Activated T-helper 1 cell treated with anti-CD3 and anti-CD28 coated beads, Interleukin-2, amount 50 U/mL, for 16 hours (primary cell): ENCODE measurements around the gene DCTN2.
"Not testable (repeated sequence)": the region's sequence is repeated elsewhere in the genome, so short reads cannot be mapped to it uniquely, and the experiment has no call there.

Source experiments
- DNase-seq, 2 donors: peaks; one replicate each; pipeline ENCODE4 v3.0.0-alpha.2; 2020; ENCODE audit warnings: low read depth in 1 of 2, low spot score in 1 of 2

Gene DCTN2

DNA sequence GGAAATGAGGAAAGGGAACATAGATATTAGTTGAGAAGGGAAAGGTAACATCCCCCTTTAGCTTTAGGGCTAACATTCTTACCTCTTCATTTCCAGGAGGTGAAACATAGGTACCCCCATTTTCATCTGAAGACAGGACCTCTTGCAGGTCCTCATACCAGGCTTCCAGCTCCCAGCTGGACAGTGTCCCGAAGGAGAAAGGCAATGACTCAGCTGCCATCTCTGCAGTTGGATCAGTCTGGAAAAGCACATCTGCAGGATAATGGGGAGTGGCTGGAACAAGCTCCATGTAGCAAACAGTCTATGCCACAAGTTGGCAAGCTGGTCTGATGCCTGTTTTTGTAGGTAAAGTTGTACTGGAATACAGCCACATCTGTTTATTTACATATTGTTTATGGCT is 29.8 kb downstream of the DCTN2 start:
- no peak for DNase-seq

DNA sequence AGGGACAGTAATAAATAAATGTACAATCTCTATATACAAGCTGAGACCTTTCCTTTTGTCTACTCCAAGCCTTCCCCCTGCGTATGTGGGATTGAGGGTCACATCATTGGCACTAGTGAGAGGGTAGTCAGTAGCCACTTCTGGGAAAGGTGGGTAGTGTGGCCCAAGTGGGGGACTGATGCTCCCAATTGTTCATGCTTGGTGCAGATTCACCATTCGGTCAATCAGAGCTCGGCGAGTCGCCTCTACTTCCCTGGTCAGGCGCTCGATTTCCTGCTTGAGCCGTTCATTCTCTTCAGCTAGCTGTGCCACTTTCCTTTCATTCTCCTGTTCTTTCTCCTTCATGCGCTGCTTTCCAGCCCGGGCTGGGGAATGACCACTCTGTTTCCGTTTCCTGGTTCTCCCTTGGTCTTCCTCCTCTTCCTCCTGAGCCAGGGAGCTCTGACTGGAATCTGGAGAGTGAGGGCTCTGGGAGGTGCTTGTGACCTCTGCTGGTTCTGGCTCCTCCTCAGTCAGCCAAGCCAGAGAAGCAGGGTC is 30.3 kb downstream of the DCTN2 start:
- no peak for DNase-seq

DNA sequence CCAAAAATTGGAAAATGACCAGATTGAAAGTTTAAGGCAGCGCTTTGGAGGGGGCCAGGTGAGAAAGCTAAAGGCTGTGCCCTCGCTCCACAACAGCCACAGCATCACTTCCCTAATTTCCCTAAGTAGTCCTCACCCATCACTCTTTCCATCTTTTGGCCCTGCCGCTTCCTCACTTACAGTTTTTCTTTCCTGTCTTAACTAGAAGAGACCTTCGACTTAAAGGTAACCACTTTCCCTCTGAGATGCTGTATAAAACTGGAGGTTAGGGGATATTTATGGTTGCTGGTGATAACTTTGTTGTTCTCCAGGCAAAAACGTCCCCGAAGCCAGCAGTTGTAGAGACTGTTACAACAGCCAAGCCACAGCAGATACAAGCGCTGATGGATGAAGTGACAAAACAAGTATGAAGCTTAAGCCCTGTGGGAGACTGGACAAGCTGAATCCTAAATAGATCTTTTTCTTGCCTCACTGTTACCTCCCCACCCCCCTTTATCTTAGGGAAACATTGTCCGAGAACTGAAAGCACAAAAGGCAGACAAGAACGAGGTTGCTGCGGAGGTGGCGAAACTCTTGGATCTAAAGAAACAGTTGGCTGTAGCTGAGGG is 31.0 kb downstream of the DCTN2 start:
- DNase-seq, result no peak

DNA sequence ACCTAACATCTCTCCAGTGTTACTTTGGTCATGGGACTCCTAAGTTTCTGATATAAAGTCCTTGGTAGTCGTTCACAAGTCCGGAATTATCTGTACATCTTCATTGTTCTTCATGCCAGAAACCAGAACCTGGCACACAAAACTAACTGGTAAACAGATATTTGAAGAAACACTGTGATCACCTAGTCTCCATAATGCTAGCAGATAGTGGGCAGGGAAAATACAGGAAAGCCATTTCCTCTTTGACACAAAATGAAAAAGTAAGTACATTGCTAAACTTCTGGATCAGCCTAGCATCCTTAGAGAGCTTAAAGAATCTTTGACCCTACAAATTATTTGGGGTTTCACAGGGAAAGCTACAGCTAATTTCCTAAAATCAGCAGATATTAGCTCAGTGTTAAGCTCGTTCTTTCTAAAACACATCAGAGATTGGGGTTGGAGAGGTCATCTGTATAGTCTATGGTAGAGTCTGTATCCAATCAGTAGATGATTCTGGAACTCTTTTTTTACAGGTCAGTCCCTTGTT is 31.5 kb downstream of the DCTN2 start:
- DNase-seq, result no peak

DNA sequence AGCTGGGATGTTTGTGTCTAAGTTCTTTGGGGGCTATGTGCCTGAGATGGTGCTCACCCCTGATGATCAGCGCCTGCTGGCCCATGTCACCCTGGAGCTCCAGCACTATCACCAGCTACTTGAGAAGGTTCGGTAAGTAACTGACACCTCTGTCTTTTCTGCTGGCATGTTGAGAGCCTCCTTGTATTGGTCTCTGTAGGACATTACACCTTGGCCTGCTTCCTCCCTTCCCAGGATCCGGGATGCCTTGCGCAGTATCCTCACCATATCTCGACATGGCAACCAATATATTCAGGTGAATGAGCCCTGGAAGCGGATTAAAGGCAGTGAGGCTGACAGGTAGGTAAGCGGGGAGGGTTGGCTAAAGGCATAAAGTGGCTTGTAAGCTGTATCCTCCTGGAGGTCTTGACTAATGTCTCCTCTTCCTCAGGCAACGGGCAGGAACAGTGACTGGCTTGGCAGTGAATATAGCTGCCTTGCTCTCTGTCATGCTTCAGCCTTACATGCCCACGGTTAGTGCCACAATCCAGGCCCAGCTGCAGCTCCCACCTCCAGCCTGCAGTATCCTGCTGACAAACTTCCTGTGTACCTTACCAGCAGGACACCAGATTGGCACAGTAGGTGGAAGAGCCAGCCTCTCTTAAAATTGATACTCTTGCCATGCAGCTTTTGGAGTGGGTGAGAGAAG is 32.1 kb downstream of the DCTN2 start:
- DNase-seq, result no peak

DNA sequence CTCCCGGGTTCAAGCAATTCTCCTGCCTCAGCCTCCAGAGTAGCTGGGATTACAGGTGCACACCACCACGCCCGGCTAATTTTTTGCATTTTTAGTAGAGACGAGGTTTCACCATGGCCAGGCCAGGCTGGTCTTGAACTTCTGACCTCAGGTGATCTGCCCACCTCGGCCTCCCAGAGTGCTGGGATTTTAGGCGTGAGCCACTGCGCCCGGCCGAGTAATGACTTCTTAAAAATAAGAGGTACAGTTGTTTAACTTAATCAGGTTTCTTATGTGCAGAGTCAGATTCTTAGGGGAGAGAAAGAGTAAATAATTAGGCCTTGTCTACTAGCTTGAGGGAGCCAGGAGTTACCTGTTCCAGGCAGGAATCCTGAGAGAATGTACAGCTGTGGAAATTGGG is 32.7 kb downstream of the DCTN2 start:
- DNase-seq, result not testable (repeated sequence)

DNA sequence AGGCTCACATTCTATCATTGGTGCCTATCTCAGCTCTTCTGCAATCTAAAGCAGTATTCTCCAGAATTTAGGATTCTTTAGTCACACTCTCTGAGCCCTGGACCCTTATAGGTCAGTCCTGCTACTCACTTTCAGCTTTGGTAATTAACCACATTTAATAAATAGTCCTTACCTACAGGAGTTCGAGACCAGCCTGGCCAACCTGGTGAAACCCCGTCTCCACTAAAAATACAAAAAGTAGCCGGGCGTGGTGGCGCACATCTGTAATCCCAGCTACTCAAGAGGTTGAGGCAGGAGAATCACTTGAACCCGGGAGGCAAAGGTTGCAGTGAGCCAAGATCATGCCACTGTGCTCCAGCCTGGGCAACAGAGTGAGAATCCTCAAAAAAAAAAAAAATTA is 33.3 kb downstream of the DCTN2 start:
- not testable (repeated sequence) for DNase-seq

DNA sequence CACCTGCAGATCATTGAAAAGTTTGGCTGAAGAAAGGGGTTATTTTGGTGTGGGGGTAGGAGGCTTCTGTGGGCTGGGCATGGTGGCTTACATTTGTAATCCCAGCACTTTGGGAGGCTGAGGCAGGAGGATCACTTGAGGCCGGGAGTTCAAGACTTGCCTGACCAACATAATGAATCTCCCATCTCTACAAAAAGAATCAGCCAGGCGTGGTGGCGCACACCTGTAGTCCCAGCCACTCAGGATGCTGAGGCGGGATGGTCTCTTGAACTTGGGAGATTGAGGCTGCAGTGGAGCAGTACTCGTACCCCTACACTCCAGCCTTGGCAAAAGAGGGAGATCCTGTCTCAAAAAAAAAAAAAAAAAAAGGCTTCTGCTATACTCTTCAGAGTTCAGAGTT is 33.7 kb downstream of the DCTN2 start:
- no peak for DNase-seq

DNA sequence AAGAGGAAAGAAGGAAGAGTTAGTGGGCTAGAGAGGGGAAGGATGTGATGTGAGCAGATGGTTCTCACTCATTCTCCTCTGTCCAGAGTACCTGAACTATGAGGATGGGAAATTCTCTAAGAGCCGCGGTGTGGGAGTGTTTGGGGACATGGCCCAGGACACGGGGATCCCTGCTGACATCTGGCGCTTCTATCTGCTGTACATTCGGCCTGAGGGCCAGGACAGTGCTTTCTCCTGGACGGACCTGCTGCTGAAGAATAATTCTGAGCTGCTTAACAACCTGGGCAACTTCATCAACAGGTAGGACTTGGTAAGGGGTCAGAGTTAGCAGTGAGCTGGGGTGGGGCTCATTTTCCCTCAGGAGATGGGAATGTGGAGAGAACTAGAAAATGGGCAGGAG is 34.3 kb downstream of the DCTN2 start:
- no peak for DNase-seq

DNA sequence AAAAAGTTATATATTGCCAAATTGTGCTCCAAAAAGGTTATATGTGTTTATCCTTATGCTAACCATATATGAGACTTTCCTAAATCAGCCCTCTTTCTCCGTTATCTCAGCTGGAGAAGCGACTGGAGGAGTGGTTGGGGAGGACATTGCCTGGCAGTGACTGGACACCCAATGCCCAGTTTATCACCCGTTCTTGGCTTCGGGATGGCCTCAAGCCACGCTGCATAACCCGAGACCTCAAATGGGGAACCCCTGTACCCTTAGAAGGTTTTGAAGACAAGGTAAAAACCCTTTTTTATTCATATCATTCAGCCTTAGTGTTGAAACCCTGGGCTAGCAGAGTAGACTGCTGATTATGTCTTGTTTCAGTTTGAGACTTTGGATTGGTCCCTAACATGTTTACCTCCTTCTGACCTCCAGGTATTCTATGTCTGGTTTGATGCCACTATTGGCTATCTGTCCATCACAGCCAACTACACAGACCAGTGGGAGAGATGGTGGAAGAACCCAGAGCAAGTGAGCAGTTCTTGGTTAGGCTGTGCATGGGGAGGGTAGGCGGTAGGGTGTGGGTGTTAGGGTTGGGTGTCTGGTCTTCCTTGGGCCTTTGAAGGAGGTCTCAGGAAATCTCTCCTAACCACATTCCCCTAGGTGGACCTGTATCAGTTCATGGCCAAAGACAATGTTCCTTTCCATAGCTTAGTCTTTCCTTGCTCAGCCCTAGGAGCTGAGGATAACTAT is 35.2 kb downstream of the DCTN2 start:
- DNase-seq, result no peak

DNA sequence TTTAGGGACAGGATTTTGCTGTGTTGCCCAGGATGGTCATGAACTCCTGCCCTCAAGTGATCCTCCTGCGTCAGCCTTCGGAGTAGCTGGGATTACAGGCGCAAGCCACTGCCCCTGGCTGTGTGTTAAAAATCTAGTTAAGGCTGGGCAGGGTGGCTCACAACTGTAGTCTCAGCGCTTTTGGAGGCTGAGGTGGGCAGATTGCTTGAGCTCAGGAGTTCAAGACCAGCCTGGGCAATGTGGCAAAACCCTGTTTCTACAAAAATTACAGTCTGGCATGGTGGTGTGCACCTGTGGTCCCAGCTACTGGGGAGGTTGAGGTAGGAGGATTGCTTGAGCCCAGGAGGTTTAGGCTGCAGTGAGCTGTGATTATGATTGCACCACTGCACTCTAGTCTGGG is 35.8 kb downstream of the DCTN2 start:
- DNase-seq, result no peak

DNA sequence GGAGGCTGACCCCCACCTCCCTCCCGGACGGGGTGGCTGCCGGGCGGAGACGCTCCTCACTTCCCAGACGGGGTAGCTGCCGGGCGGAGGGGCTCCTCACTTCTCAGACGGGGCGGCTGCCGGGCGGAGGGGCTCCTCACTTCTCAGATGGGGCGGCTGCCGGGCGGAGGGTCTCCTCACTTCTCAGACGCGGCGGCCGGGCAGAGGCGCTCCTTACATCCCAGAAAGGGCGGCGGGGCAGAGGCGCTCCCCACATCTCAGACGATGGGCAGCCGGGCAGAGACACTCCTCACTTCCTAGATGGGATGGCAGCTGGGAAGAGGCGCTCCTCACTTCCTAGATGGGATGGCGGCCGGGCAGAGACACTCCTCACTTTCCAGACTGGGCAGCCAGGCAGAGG is 39.2 kb downstream of the DCTN2 start:
- DNase-seq, result not testable (repeated sequence)

DNA sequence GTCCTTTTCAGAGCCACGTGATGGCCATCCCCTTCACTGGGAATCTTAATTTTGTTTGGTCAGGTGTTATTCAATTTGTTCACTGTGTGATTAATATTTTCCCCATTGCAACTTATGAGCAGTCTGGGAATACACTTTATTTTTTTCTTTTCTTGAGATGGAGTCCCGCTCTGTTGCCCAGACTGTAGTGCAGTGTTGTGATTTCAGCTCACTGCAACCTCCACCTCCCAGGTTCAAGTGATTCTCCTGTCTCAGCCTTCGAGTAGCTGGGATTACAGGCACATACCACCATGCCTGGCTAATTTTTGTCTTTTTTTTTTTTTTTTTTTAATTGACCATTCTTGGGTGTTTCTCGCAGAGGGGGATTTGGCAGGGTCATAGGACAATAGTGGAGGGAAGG is 40.5 kb downstream of the DCTN2 start:
- not testable (repeated sequence) for DNase-seq

DNA sequence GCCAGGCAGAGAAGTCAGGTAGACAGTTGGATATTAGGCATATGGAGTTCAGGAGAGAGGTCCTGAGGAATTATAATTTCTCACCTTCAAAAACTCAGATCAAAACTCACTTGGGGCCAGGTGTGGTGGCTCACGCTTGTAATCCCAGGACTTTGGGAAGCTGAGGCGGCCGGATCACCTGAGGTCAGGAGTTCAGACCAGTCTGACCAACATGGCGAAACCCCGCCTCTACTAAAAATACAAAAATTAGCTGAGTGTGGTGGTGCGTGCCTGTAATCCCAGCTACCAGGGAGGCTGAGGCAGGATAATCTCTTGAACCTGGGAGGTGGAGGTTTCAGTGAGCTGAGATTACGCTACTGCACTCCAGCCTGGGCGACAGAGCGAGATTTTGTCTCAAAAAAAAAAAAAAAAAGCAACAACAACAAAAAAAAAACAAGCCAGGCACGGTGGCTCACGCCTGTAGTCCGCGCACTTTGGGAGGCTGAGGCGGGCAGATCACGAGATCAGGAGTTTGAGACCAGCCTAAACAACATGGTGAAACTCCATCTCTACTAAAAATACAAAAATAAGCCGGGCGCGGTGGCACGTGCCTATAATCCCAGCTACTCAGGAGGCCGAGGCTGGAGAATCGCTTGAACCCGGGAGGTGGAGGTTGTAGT is 44.6 kb downstream of the DCTN2 start:
- DNase-seq, result not testable (repeated sequence)

DNA sequence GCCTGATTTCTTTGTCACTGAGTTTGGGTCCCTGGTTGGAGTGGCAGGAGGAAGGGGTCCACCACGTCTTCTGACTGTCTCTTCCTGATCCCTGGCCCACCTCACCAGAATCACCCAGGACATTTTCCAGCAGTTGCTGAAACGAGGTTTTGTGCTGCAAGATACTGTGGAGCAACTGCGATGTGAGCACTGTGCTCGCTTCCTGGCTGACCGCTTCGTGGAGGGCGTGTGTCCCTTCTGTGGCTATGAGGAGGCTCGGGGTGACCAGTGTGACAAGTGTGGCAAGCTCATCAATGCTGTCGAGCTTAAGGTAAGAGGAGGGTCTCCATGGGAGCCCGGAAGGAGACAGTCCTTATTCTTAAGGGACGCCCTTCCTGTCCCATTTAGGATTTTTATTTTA is 46.8 kb downstream of the DCTN2 start:
- no peak for DNase-seq

DNA sequence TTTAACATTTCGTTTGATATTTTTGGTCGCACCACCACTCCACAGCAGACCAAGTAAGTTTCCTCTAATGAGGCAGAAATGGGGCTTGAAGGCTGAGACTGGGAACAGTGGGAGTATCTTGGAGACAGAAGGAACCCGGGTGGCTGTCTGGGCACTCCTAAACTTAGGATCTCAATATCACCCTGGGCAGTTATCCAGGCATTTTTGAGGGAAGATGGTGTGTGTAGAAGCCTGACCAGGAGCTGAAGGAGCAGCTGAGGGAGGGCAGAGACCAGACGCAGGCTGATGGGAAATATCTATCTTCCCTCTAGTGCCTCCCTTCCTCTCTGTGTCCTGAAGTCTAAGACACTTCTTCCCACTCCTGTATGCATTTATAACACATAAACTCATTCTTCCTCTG is 48.4 kb downstream of the DCTN2 start:
- no peak for DNase-seq

DNA sequence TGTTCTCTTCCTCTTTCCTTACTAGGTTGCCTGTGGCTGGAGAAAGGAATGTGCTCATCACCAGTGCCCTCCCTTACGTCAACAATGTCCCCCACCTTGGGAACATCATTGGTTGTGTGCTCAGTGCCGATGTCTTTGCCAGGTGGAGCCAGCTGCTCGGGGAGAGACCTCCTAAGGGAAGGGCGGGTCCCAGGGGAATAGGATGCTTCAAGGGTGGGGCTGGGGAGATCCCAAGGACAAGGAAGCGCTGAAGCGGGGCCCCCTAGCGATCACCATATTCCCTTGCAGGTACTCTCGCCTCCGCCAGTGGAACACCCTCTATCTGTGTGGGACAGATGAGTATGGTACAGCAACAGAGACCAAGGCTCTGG is 48.9 kb downstream of the DCTN2 start:
- DNase-seq, result no peak

DNA sequence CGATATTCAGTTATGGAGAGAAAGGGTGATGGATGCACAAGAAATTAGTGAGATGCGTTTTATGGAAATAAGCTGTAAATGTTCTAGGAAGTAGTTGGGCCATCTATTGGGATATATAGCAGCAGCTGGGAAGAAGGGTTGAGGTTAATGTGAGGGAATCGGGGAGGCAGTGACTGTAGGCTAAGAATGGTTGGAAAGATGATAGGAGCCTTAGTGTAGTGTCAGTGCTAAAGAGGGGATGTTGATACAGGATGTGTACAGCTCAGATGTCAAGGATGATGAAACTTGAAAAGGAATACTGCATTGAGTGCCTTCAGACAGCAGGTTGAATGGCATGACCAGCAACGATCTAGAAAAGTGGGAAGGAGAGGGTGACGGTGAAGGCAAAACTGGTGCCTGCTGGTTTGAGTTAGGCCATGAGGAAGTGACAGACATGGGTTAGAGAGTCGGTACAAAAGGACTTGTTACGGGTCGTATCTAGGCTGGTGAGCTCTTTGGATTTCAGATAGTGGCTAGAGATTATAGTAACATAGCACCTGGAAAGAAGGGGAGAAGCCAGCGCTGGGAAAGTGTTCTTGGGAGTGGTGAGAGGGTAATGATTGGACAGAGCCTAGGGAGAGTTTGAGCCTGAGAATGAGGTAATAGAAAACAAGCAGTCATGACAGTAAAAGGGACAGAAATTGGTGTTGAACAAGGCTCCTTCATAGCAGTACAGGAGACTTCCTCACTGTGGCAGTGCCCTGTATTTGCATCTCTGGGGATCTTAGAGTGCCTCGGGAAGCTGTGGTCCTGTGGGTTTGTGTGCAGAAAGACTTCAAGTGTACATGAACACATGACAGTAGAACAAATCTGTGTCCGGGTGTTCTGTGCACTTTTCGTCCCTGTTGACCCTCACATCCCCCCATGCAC is 49.5 kb downstream of the DCTN2 start:
- DNase-seq, result no peak

DNA sequence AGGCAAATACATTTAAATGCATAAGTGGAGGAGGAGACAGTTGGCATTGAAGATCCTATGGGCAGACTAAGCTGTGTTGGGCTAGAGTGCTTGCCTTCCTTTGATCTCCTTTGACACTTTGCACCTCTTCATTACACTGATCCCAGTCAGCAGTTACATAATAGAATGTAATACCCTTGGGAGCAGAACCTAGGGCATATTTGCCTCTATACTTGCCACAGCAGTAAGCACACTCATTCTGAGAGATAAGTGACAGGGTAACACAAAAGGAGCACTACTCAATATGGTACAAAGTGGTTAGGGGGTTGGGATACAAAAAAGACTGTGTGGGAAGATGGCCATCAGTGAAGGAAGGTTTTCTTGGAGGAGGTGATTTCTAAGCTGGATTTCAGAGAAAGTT is 50.2 kb downstream of the DCTN2 start:
- no peak for DNase-seq

DNA sequence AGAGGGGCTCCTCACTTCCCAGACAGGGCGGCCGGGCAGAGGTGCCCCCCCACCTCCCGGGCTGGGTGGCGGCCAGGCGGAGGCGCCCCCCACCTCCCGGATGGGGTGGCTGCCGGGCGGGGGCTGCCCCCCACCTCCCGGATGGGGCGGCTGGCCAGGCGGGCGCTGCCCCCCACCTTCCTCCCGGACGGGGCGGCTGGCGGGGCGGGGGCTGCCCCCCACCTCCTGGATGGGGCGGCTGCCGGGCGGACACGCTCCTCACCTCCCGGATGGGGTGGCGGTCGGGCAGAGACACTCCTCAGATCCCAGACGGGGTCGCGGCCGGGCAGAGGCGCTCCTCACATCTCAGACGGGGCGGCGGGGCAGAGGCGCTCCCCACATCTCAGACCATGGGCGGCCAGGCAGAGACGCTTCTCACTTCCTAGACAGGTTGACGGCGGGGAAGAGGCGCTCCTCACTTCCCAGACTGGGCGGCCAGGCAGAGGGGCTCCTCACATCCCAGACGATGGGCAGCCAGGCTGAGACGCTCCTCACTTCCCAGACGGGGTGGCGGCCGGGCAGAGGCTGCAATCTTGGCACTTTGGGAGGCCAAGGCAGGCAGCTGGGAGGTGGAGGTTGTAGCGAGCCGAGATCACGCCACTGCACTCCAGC is 51.8 kb downstream of the DCTN2 start:
- not testable (repeated sequence) for DNase-seq
